H1 (cell line): ENCODE results near the gene SELENOO. TPM values are rescaled to one million over a fixed set of nuclear protein-coding genes. Genes with fewer than 3 reads are reported as not detected.

Source experiments
- CHD7 ChIP-seq: fragments of 300-600 bp; sonication (generic); IDR thresholded peaks from 2 replicates; pipeline ENCODE4 v1.7.1; 2012; ENCODE audit warnings: low read length, moderate library complexity, mild to moderate bottlenecking, inconsistent platforms; ENCODE audit not compliant: insufficient replicate concordance
- CREB1 ChIP-seq: IDR thresholded peaks from 2 replicates; pipeline ENCODE4 v1.6.1; 2012; ENCODE audit warnings: inconsistent platforms
- EZH2 ChIP-seq: fragments of 200-600 bp; sonication (generic); IDR thresholded peaks from 2 replicates; pipeline ENCODE4 v1.7.1; 2012; ENCODE audit warnings: low read depth, mild to moderate bottlenecking, moderate library complexity, low read length, inconsistent platforms; ENCODE audit not compliant: severe bottlenecking
- JUN ChIP-seq: IDR thresholded peaks from 2 replicates; pipeline ENCODE4 v1.6.1; 2011; ENCODE audit warnings: low read depth, mild to moderate bottlenecking, improper control_type of control experiment, low read length
- KDM4A ChIP-seq: IDR thresholded peaks from one replicate; pipeline ENCODE4 v1.7.1; 2012; ENCODE audit warnings: low read depth, mild to moderate bottlenecking, moderate library complexity, low read length, inconsistent platforms; ENCODE audit not compliant: severe bottlenecking
- MAFK ChIP-seq: IDR thresholded peaks from 2 replicates; pipeline ENCODE4 v1.6.1; 2012; ENCODE audit warnings: low read depth, mild to moderate bottlenecking, improper control_type of control experiment, low read length
- NRF1 ChIP-seq: IDR thresholded peaks from 2 replicates; pipeline ENCODE4 v1.6.1; 2011; ENCODE audit warnings: mild to moderate bottlenecking, low read depth, low read length, improper control_type of control experiment
- SIN3A ChIP-seq, 2 experiments: IDR thresholded peaks in 1 of 2; conservative IDR thresholded peaks in 1 of 2; 2 replicates each; pipeline ENCODE4 v1.6.1; 2011 to 2012; ENCODE audit warnings: low read length in 2 of 2, improper control_type of control experiment in 1 of 2, low read depth in 1 of 2, mild to moderate bottlenecking in 1 of 2
- SIRT6 ChIP-seq: IDR thresholded peaks from one replicate; pipeline ENCODE4 v1.7.1; 2012; ENCODE audit warnings: low read length, inconsistent platforms
- SP2 ChIP-seq: IDR thresholded peaks from 2 replicates; pipeline ENCODE4 v1.6.1; 2012; ENCODE audit warnings: mild to moderate bottlenecking, low read length, inconsistent platforms
- SRF ChIP-seq: IDR thresholded peaks from 2 replicates; pipeline ENCODE4 v1.6.1; 2011; ENCODE audit warnings: mild to moderate bottlenecking, low read depth, low read length, moderate library complexity
- polyA plus RNA-seq, 7 experiments: library from polyadenylated mRNA; depleted of rRNA in 3 of 7; stranded (reverse) in 5 of 7; unstranded in 2 of 7; fragments of >200 nt in 5 of 7; fragments of 200-250 nt in 2 of 7; gene quantifications; 1 replicate in 5 of 7; 2 replicates in 1 of 7; 4 replicates in 1 of 7; pipeline versions ENCODE4 v1.2.1 to v1.2.3, GENCODE V29; 2011 to 2013; ENCODE audit warnings: missing spikeins in 2 of 7, mixed read lengths in 2 of 7
- total RNA-seq: library from RNA; stranded (reverse); fragmentation: NEBNext Ultra II Directional; extraction: Animal tissue kit (Norgen Biotek cat#: 25700); gene quantifications from 2 replicates; pipeline ENCODE4 v1.2.1, GENCODE V29; 2021

The SELENOO gene
- total and polyA plus RNA-seq, 2 of the 8 experiments (the other 6 are each of a cell fraction or from before 2014, with no cell fraction given), result 18.6 to 25.1 TPM

- TF ChIP-seq CHD7, result no peak
- no peak for TF ChIP-seq MAFK
- TF ChIP-seq JUN, result no peak
- no peak for TF ChIP-seq CREB1
- no peak for TF ChIP-seq NRF1
- no peak for TF ChIP-seq EZH2
- TF ChIP-seq SP2, result no peak
- no peak for TF ChIP-seq KDM4A
- TF ChIP-seq SIN3A (conservative IDR thresholded peaks at IDR 0.05 in 1 of 2, IDR thresholded peaks at IDR 0.05 in 1 of 2; ENCODE audit: low read depth in 1 of 2, low read length in 2 of 2), result no peak
- TF ChIP-seq SIRT6, result no peak
- no peak for TF ChIP-seq SRF
Measured at GRCh38 chr22:50180727-50181521, 19.9 kb upstream of the SELENOO start (continued).
